ENCODE results near the gene STXBP2. TPM values are rescaled to one million over a fixed set of nuclear protein-coding genes. Genes with fewer than 3 reads are reported as not detected.

The STXBP2 gene
- total RNA-seq, 2 donors from 2014 or later: 256 to 274 TPM

DNA sequence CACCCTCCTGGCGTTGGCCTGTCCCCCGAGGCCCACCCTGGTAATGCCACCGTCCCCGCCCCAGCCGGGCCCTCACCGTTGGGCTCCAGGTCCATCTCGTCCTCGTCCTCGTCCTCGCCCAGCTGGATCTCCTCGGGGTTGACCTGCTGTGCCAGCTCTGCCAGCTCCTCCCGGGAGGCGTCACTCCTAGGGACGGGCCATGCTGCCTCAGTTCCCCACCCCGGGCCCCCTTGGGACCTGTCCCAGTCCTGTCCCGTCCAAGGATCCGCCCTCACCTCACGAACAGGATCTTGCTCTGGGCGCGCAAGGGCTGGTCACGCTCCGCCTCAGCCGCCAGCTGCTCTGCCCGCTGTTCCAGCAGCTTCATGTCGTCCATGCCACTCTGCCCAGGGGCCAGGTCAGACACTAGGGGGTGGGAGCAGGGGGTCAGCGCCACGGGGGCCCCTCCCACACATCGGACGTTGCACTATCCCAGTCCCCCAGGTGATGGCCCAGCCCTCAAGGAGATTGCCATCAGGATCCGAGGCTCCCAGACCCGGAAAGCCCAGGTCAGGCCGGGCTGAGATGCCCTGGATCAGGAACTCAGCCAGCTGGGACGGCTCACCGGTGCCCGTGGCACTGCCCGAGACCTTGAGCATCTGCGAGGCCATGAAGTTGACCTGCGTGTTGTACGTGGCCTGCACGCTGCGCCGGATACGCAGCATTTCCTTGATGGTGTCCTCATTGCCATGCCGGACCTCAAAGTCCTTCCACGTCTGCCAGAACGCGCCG is 17.1 kb upstream of the STXBP2 start:
- ATAC-seq: no peak
- no peak overlapping the region for H3K4me3 Mint-ChIP-seq
- H3K27me3 Mint-ChIP-seq: no peaks in the 10 kb centered on the region

DNA sequence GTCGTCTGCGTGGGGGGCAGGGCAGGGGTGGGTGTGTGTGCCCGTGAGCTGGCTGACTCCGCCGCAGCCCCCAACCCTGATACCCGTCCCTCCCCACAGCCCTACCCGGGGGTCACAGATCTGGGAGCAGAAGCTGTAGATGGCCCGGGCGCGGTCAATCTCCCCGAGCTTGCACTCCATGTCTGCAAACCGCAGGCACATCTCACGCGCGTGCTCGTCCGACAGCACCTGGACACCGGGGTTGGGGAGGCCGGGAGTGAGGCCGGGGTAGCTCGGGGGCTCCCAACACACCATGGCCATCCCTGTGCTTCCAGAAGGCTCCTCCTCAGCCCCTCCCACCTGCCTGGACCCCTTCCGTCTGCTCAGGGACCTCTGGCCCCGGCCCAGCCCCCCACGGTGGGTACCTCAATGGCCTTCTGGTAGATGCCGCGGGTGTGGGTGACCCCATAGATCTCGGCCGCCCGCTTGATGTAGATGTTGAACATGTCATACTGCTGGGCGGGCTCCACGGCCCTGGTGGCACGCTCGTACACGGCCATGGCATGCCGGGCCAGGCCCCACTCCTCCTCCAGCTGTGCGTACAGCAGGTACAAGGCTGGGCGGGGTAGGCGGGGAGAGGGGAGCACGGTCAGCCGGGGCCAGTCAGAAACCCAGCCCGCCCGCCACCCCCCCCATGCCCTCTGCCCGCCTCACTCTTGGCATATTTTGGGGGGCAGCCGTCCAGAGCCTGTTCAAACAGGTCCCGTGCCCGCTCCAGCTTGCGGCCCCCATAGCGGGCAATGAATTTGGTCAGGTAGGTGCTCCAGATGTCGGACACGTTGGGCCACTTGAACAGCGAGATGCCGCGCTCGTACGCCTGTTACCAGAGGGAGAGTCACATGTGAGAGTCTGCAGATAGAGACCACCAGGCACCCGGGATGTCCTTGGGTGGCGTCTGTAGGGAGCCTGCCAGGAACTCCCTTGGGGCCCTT is 16.2 kb upstream of the STXBP2 start:
- Mint-ChIP-seq H3K27me3 (no peaks in the 10 kb centered on the region), H3K36me3 (ENCODE audit: low read depth) (peaks cover 7% of the 10 kb centered on the region), H3K27ac (no peak overlapping the region), H3K4me1 (peaks cover 2% of the 10 kb centered on the region), H3K4me3 (no peak overlapping the region)
- DNase-seq (no peak), ATAC-seq (no peak)
- H3K9me3 ChIP-seq (ENCODE audit: control insufficient read depth, low read length, poor library complexity, severe bottlenecking): no peaks in the 10 kb centered on the region

More for the DNA sequence above, 17.1 kb upstream of the STXBP2 start:
- H3K9me3 ChIP-seq (ENCODE audit: control insufficient read depth, low read length, poor library complexity, severe bottlenecking): no peaks in the 10 kb centered on the region
- Mint-ChIP-seq H3K27ac (no peak overlapping the region), H3K4me1 (peaks cover 2% of the 10 kb centered on the region), H3K36me3 (ENCODE audit: low read depth) (peaks cover 7% of the 10 kb centered on the region)
- DNase-seq: no peak

DNA sequence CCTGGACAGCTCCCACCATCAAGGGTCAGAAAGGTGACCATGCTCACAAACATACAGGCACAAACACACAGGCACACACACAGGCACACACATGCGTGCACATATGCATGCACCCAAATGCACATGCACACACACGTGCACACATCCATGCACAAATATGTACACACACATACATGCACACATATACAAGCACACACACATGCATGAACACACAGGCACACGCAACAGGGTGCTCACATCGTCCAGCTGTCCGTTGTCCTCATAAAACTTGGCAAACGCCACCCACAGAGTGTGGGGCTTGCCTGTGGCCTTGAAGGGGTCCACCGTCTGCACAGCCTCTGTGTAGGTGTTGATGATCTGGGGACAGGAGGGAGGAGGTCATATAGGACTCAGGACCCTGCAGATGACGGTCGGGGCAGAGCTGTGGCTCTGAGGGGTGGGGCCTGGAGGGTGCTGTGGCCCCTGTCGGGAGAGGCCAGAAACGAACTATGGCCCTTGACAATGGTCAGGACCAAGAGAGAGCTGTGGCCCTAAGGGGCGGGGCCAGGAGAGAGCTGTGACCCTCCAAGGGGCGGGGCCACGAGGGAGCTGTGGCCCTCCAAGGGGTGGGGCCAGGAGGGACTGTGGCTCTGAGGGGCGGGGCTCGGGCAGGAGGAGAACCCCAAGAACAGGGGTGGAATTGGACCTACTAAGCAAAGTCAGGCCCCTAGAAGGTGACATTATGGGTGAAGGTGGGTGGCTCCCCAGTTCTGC is 13.8 kb upstream of the STXBP2 start:
- H3K36me3 Mint-ChIP-seq (ENCODE audit: low read depth): peaks cover 7% of the 10 kb centered on the region
- peaks cover 8% of the 10 kb centered on the region for H3K4me1 Mint-ChIP-seq
- no peaks in the 10 kb centered on the region for H3K27me3 Mint-ChIP-seq
- H3K27ac Mint-ChIP-seq: no peak overlapping the region
- DNase-seq: no peak
- no peaks in the 10 kb centered on the region for H3K9me3 ChIP-seq (ENCODE audit: control insufficient read depth, low read length, poor library complexity, severe bottlenecking)
- ATAC-seq: no peak
- H3K4me3 Mint-ChIP-seq: no peak overlapping the region

DNA sequence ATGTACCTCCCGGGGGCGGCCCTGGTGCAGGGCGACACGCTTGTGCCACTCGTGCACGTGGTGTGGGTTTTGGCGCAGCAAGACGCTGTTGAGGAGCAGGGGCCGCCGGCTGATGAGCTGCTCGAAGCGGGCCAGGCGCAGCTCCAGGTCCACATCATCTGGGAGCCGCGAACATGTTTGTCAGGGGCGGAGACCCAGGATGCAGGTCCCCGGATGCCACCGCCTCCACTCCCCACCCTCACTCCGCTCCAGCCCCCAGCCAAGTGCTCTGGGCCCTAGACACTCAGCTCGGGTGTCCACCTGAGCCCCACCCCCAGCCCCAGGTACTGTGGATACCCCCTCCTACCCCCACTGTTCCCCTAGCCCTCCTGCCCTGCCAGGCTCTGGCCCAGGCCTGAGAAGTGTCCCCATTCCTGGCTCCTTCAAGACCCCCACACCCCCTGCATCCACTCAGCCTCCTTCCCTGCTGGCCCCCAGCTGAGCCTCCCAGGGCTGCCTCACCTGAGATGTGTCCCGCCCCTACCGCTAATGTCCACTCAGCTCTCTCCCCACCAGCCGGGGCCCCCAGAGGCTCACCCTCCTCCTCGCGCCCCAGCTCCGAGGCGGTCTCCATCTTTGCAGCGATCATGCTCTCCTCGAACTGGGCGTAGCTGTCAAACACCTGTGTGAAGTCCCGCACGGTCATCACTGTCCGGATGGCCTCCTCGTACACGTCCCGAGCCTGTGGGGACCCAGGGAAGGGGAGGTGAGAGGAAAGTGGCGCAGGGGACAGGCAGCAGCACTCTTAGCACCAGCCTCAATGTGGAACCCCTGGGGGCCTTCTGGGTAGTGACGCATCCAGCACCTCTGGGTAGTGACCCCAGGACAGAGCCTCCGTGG is 12.9 kb upstream of the STXBP2 start:
- Mint-ChIP-seq H3K27ac (no peak overlapping the region), H3K27me3 (no peaks in the 10 kb centered on the region), H3K4me3 (no peak overlapping the region), H3K36me3 (ENCODE audit: low read depth) (peaks cover 5% of the 10 kb centered on the region), H3K4me1 (peaks cover 16% of the 10 kb centered on the region)
- H3K9me3 ChIP-seq (ENCODE audit: control insufficient read depth, low read length, poor library complexity, severe bottlenecking): no peaks in the 10 kb centered on the region
- DNase-seq: no peak
- no peak for ATAC-seq

DNA sequence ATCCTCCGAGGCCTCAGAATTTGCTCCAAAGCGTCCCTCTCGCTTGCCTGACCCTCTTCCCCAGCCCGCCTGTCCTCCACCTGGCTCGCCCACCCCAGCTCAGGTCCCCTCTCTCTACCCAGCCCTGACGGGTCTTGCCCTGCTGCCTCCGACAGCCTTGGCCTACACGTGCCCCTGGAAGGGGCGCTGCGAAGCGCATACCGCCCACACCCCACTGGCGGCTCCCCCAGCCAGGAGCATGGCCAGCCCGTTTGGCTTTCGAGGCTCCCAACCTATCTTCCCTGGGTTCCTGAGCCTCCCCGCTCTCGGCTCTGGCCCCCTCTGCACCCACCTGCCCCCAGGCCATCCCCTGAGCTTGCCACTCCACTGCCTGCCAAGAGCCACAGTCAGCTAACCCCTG is 12.1 kb upstream of the STXBP2 start:
- no peak overlapping the region for H3K4me3 Mint-ChIP-seq
- H3K9me3 ChIP-seq (ENCODE audit: control insufficient read depth, low read length, poor library complexity, severe bottlenecking): no peaks in the 10 kb centered on the region
- H3K36me3 Mint-ChIP-seq (ENCODE audit: low read depth): peaks cover 11% of the 10 kb centered on the region
- H3K27ac Mint-ChIP-seq: peak overlapping the region; percentile 21
- DNase-seq: no peak
- peaks cover 25% of the 10 kb centered on the region for H3K4me1 Mint-ChIP-seq
- ATAC-seq: no peak
- no peaks in the 10 kb centered on the region for H3K27me3 Mint-ChIP-seq

DNA sequence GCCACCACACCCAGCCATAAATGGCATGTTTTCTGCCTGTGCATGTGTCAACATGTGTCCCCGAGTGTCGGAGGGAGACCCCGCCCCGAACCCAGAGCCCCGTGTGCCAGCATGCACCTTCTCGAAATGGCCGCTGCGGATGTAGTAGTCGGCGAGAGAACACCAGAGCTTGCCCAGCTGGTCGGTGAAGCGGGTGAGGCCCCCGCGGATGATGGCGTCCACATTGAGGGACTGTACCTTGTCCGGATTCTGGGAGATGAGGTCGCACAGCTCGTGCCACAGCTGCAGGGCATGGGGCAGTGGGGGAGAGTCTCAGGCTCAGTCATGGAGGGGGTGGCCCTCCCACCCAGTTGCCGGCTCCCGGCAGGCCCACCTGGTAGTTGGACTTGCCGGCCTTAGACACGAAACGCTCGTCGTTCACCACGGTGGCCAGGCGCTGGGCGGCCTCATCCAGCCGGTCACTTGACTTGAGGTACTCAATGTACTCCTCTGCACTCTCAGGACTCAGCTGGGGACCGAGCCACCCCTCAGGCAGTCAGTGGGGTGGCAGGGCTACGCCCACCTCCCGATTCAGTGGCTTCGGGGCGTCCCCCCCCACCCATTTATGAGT is 11.0 kb upstream of the STXBP2 start:
- H3K9me3 ChIP-seq (ENCODE audit: control insufficient read depth, low read length, poor library complexity, severe bottlenecking): no peaks in the 10 kb centered on the region
- H3K27me3 Mint-ChIP-seq: no peaks in the 10 kb centered on the region
- DNase-seq (no peak), ATAC-seq (no peak)
- peaks cover 11% of the 10 kb centered on the region for H3K36me3 Mint-ChIP-seq (ENCODE audit: low read depth)
- H3K4me1 Mint-ChIP-seq: peaks cover 33% of the 10 kb centered on the region
- H3K4me3 Mint-ChIP-seq: no peak overlapping the region
- H3K27ac Mint-ChIP-seq: no peak overlapping the region

DNA sequence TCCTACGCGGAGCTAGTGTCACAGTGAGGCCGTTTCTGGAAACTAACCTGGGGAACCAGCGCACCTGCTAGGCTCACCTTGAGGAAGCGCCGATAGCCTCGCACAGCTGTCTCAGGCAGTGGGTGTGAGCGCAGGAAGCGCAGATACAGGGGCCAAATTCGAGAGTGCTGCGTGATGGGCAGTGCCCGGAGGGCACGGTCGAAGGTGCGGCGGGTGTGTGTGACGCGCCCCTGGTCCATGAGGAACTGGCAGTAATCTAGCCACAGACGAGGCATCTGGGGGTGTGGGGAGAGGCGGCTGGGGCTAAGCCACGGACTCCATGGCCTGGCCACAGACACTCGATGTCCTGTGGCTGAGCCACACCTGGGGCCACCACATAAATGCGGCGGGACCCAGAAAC is 9.7 kb upstream of the STXBP2 start:
- H3K9me3 ChIP-seq (ENCODE audit: control insufficient read depth, low read length, poor library complexity, severe bottlenecking): no peaks in the 10 kb centered on the region
- ATAC-seq: no peak
- no peaks in the 10 kb centered on the region for H3K27me3 Mint-ChIP-seq
- DNase-seq: no peak
- H3K4me3 Mint-ChIP-seq: no peak overlapping the region
- H3K27ac Mint-ChIP-seq: no peak overlapping the region
- H3K36me3 Mint-ChIP-seq (ENCODE audit: low read depth): peaks cover 11% of the 10 kb centered on the region
- H3K4me1 Mint-ChIP-seq: peaks cover 37% of the 10 kb centered on the region

DNA sequence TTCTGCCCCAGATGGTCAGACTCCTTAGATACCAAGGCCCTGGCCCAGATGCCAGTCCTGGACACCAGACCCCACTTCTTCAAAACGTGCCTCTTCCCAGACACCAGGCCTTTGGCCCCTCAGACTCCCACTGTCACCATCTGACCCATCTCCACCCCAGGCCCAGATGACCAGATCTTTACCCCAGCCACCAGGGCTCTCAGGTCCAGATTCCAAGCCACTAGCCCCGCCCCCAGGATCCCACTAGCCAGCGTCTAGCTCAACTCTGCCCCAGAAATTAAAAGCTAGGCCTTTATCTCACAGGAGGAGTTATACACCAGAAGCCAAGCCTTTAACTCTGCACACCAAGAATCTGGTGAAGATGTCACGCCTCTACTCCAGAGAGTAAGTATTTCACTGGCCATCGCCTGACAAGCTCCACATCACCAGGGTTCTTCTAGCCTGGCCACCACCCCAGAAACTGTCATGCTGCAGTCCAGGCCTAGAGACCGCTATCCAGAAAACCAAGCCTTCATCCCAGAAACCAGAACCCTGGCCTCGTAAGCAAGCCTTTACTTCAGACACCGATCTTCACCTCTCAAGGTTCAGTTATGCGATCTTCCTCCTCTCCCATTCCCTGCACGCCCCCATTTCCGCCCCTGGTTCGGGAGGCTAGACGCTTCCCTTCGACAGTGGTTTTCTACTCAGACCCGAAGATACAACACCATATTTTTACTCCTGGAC is 8.2 kb upstream of the STXBP2 start:
- no peaks in the 10 kb centered on the region for H3K27me3 Mint-ChIP-seq
- H3K4me1 Mint-ChIP-seq: peaks cover 39% of the 10 kb centered on the region
- peak overlapping the region; percentile 100 for H3K27ac Mint-ChIP-seq
- no peaks in the 10 kb centered on the region for H3K9me3 ChIP-seq (ENCODE audit: control insufficient read depth, low read length, poor library complexity, severe bottlenecking)
- peak overlapping the region; percentile 100 for H3K4me3 Mint-ChIP-seq
- H3K36me3 Mint-ChIP-seq (ENCODE audit: low read depth): peaks cover 5% of the 10 kb centered on the region
- DNase-seq: no peak
- ATAC-seq: no peak

DNA sequence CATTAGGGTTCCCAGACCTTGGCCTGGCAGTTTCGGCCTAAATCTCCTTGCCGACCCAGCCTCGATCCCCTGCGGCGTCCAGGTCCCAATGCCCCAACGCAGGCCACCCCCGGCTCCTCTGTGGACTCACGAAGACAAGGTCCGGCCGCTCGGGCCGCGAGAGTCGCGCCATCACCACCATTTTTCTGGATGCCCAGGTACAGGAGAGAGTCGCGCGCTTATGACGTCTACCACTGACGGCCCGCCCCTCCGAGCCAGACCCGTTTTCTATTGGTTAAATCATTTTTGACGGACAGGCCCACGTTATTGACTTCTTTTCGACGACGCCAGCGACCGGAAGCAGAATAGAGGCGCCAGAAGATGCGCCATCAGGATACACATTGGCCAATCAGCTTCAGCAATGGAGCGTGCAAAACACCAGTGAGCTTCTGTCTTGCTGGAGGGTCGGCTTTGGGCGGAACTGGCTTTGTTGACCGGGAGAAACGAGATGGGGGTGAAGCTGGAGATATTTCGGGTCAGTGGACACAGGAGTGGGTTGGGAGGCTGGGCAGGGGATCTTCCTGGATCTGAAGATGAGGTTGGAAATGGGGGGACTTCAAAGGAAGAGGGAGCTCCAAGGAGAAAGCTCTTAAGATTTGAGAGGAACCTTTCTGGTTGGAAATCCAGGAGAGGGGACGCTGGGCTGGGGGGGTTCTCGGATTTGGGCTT is 7.4 kb upstream of the STXBP2 start, which contains the start of the genes PET100 and XAB2:
Gene PET100 (plus strand): TSS at position 447 of the 708 bp plus-strand sequence. CDS start 41 bp downstream, at position 488.
Gene XAB2 (minus strand): TSS at position 199 of the 708 bp plus-strand sequence. CDS start 18 bp downstream, at position 181.
- DNase-seq (peak; percentile 82 to 90 (median 86)), ATAC-seq (peak; percentile 96)
- no peaks in the 10 kb centered on the region for H3K9me3 ChIP-seq (ENCODE audit: control insufficient read depth, low read length, poor library complexity, severe bottlenecking)
- Mint-ChIP-seq H3K27ac (peak within 1 kb of the TSS; percentile 100), H3K4me3 (peak within 1 kb of the TSS; percentile 100), H3K4me1 (peaks cover 37% of the 10 kb centered on the region), H3K27me3 (no peaks in the 10 kb centered on the region), H3K36me3 (ENCODE audit: low read depth) (peaks cover 5% of the 10 kb centered on the region)

DNA sequence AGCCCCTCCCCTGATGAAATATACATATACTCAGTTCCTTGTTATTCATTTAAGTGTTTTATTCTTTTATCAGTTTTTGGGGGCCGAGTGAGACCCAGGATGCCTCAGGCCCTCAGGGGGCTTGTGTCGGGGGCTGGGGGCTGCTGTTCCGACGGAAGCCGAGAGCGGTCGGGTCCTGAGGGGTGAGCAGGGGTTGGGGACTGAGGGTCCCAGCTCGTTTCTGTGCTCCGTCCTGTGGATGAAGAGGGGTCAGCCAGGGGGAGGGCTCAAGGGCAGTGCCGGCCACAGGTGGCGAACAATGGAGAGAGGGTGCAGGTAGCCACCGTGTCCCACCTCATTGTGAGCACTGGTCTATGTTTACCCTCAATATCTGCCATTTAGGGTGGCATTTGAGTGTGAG is 5.3 kb upstream of the STXBP2 start:
- no peak for ATAC-seq
- Mint-ChIP-seq H3K4me1 (peaks cover 42% of the 10 kb centered on the region), H3K27ac (no peak overlapping the region), H3K36me3 (ENCODE audit: low read depth) (peaks cover 5% of the 10 kb centered on the region), H3K4me3 (no peak overlapping the region), H3K27me3 (no peaks in the 10 kb centered on the region)
- no peak for DNase-seq
- no peaks in the 10 kb centered on the region for H3K9me3 ChIP-seq (ENCODE audit: control insufficient read depth, low read length, poor library complexity, severe bottlenecking)
